GM19043 (cell line): Measurements from ENCODE around the gene DCDC2C.

Experiments
- ATAC-seq: cut with Tn5 transposase; IDR thresholded peaks from one replicate; pipeline ENCODE4 v1.9.1; 2021; ENCODE audit warnings: low read depth; ENCODE audit not compliant: unreplicated experiment

The DCDC2C gene

GRCh38 chr2:3672861-3673678 lies 30.3 kb upstream of the DCDC2C start:
- no peak for ATAC-seq

DNA sequence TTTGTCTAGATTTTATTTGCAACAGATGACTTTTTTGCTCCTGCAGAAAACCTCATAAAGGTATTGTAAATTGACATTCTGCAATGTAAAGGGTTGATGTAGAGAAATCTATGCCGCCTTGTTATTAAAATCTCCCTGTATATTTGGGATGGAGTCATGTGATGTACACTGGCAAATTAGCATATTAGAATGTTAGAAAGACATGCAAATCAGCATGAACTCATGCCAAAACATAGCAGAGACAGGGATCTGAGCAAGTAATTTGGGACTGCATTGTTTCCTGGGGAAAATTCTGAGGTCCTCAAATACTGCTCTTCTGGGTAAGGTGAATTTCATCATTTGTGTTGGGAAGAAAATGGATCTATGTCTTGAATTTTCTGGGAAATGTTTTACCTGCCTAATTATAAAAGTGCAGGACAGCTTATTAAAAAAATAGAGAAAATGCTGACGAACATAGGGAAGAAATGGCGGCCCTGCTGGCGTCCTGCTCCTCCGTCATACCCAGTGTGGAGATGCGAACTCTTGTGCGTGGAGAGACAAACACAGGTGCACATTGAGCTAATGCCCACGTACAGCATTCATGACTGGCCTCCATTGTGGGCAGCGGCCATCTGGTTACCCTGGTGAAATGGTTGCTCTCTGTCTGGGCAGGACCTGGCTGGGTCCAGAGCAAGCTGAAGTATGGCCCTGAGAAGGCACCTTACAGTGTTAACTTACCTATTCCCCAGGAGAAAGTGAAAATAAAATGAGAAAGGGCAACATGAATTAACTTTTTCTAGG lies 29.1 kb upstream of the DCDC2C start:
- ATAC-seq: no peak

DNA sequence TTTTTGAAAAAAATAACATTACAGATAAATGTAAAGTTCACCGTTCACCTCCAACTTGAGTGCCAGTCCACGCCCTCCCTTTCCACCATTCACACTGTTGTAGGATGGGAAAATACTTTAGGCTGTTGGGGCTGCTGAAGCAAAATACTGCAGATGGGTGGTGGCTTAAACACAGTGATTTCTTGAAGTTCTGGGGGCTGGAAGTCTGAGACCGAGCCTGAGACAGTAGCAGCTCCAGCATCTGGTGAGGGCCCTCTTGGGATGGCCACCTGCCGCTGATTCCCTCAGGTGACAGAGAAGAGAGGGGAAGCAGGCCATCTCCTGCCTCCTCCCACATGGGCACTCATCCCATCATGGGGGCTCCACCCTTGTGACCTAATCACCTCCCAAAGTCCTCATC lies 27.7 kb upstream of the DCDC2C start:
- ATAC-seq: no peak

DNA sequence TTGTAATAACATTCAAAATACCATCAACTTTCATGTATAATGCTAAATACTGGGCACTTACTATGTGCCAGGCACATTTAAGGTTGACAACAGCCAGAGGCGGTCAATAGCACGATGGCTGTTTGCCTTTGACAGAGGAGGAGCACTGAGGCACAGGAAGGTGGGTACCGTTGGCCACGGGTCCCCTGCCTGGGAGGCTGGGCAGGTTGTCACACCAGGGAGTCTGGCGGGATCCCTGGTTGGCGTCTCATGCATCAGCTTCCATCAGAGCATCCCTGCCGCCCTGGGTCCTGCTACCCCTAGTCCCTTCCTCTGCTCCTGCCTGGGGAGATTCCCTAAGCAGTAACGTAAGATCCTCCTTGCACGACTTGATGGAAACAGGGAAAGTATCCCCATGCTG lies 25.9 kb upstream of the DCDC2C start:
- no peak for ATAC-seq

DNA sequence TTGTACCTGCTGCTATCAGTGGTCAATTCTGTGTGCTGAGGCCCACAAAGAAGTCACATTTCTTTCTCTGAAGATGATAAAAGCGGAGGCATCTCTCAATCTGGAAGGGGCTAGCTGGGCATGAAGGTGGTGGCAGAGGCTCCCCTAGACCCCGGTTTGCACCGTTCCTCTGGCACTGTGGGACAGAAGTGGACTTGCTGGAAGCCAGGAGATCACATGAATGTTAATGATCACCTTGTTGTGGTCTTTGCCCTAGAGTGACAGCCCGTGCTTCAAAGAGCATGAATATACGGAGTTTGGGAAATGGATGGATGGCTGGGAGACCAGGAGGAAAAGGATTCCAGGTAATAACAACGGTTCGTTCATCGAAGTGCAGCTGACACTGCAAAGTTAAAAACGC lies 25.2 kb upstream of the DCDC2C start:
- no peak for ATAC-seq

GRCh38 chr2:3679180-3679579 lies 24.2 kb upstream of the DCDC2C start:
- no peak for ATAC-seq

DNA sequence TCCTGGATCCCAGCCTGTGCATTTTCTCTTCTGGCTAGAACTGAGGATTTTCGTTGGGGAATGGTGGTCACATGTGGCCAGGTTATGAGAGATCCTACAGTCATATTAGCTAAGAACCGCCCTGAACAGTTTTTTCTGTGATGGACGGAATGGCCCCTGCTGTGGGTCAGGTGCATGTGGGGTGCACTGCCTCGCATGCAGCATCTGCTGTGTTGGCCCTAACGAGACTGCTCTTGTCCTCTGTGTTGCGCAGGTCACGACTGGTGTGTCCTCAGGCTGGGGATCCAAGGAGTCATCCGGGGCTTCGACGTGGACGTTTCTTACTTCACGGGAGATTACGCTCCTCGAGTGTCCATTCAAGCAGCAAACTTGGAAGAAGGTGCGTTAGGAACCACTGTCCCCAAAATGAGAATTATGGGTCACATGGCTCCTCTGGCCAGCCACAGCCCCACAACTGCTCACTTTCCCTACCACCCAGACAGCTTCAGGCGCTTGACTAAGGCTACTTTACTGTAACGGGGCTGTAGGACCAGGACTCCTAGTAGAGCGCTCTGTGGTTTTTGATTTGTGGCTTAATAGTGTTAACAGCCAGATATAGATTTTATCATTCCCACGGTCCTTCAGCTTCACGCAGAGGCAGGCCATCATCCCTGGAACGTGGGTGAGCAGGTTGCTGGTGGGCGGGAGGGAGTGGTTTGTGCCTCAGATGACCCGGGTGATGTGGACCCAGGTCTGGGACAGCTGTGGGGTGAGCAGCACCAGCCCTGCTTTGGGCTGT lies 23.6 kb upstream of the DCDC2C start:
- no peak for ATAC-seq

DNA sequence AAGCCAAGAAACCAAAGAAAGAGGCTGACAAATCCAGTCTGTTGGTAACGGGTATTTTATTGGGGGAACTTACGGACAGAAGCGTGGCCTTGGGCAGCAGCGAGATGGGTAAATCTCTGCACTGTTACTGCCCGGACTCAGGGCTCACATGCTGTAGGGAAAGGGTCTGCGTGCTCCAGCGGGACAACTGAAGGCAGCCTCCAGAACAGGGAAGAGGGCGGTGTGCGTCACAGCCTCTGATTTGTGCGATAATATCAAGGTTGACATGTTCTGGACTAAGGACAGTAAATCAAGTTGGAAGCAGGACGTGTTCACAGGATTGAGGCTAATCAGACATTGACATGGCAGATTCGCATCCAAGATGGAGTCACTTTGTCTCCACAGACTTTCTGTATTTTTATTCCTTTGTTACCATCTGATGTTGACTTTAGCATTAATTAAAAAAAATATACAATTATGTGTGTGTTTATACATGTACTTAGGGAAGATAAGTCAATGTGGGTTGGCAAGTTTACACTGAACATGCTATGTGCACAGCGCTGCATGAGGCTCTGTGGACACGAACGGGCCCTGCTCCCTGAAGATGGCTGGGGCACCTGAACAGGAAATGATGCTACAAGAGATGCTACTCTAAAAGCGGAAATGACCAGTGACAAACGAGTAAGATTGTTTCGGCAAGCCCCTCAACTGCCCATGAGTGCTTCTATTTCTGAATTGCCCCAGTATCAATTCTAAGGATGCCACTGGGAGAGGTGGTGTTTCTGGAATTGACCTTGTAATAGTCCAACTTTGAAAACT lies 22.6 kb upstream of the DCDC2C start:
- ATAC-seq: no peak

- no peak for ATAC-seq
Observed at GRCh38 chr2:3681625-3682024, 21.8 kb upstream of the DCDC2C start.

DNA sequence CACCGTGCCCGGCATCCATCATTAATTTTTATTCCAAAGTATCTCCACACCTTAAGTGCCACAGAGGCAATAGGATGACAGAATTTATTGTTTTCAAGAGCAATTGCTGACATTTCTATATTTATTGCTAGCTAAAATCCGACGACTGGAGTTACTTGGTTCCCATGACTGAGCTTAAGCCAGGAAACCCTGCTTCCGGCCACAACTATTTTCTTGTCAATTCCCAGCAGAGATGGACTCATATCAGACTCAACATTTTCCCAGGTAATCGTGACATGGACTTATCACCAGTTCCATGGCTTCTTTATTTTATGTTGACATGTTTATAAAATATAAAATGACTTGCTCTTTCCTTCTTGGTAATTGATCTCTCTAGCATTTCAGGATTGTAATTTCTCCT lies 20.6 kb upstream of the DCDC2C start:
- no peak for ATAC-seq

- ATAC-seq: no peak
Observed at GRCh38 chr2:3683748-3684454, 19.5 kb upstream of the DCDC2C start.

DNA sequence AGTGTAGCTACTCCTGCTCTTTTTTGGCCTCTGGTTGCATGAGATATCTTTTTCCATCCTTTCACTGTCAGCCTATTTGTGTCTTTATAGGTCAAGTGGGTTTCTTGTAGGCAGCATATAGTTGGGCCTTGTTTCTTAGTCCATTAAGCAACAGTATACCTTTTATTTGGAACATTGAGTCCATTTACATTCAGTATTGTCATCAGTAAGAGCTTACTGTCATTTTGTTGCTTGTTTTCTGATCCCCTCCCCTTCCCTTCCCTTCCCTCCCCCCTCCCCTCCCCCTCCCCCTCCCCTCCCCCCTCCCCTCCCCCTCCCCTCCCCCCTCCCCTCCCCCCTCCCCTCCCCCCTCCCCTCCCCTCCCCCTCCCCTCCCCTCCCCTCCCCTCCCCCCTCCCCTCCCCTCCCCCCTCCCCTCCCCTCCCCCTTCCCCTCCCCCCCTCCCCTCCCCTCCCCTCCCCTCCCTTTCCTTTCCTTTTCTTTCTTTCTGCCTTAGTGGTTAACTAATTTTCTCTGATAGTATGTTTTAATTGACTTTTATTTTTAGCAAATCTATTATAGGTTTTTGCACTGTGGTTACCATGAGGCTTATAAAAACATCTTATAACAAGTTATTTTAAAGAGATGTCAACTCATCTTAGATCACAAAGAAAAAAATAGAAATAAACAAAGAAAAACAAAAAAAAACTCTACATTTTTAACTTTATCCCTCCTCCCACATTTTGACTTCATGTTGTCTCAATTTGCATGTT lies 13.2 kb upstream of the DCDC2C start:
- no peak for ATAC-seq

DNA sequence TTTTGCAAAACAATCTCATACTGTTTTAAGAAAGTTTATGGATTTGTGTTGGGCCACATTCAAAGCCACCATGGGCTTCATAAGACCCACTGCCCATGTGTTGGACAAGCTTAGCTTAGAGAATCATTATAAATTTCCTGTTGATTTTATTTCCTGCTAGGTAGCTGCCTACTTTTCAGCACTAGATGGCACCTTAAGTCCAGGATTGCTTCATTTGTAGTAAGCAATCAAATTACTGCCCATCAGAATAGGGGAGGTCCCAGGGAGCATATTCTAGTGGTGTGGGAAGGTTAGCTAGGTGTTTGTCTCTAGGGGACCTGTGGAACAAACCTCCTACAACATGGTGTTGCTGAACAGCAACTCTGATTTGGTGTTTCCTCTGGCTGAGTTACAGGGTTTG lies 11.0 kb upstream of the DCDC2C start:
- ATAC-seq: no peak

- ATAC-seq: no peak
Observed at GRCh38 chr2:3696545-3696944, 6.8 kb upstream of the DCDC2C start.

DNA sequence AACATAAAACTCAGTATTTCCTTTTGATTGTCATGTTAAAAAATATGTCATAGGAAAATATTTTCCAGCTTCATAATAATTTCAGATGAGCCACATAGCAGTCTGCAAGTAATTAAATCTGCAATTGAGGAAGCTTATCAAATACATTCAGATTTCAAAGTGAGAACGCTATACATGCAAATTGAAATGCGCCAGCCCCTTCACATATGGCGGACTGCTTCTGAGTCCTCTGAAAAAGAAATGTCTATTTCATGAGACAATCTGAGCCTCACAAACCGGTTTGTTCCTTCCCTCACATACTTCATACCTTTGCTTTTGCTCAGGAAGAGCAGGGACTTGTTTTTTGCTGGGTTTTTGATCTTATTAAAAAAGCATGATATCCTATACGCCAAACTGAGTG lies 2.3 kb upstream of the DCDC2C start:
- no peak for ATAC-seq

DNA sequence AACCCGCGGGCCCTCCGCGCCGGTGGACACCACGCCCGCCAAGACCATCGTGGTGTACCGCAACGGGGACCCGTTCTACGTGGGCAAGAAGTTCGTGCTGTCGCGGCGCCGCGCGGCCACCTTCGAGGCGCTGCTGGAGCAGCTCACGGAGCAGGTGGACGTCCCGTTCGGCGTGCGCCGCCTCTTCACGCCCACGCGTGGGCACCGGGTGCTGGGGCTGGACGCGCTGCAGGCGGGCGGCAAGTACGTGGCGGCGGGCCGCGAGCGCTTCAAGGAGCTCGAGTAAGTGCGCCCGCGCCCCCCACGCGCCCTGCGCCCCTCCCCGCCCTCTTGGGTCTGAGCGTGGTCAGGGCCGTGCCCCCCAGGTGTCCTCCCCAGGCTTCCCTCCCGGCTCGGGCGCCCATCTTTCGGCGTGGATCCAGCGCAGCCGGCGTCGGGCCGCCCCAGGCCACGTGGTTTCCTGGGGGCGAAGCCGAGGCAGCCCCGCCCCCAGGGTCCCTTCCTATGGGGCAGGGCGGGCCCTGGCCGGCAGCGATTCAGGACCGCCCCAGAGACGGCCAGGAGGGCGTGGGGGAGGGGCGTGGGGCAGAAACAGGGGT lies 481 bp downstream of the DCDC2C start:
- ATAC-seq: no peak

GRCh38 chr2:3704692-3705091 lies 1.3 kb downstream of the DCDC2C start:
- ATAC-seq: no peak

GRCh38 chr2:3705782-3706181 lies 2.4 kb downstream of the DCDC2C start:
- no peak for ATAC-seq

DNA sequence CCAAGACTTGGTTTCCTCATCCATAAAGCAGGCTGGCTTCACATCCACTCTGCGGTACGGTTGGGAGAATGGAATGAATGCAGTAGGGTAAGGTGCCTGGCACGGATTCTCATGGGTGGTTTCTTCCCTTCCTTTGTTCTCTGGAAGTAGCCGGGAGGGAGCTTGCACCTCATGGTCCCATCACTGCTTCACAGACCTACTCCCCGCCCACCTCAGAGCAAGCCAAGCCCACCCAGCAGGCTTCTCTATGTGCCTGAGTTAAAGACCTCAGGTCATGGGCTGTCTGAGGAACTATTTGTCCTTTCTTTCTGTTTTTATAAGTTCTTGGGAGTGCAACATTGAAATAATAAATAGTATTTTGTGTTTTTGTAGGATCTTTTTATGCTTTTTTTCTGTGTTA lies 3.5 kb downstream of the DCDC2C start:
- no peak for ATAC-seq
